Smooth muscle cell (in vitro differentiated cells): Measurements from ENCODE around the gene TSPAN5. TPM values are rescaled to one million over a fixed set of nuclear protein-coding genes. Genes with fewer than 3 reads are reported as not detected.

Experiments
- DNase-seq: peaks from one replicate; lab custom pipeline; 2025; ENCODE audit not compliant: unreplicated experiment; lab: John Stamatoyannopoulos, UW
- H2AFZ ChIP-seq: fragments of 200-600 bp; sonication (generic); 2 replicates; pipeline ENCODE4 v1.6.0; 2016; ENCODE audit warnings: antibody characterized with exemption, low read depth, mild to moderate bottlenecking
- H3F3A ChIP-seq: fragments of 200-600 bp; sonication (generic); 2 replicates; pipeline ENCODE4 v1.6.0; 2017; ENCODE audit warnings: antibody characterized with exemption, low read depth
- H3K27ac ChIP-seq: fragments of 200-600 bp; sonication (generic); 2 replicates; pipeline ENCODE4 v1.5.1; 2016; ENCODE audit warnings: low read depth, mild to moderate bottlenecking
- H3K27me3 ChIP-seq: fragments of 200-600 bp; sonication (generic); 2 replicates; pipeline ENCODE4 v1.6.1; 2016; ENCODE audit warnings: low read depth, mild to moderate bottlenecking
- H3K36me3 ChIP-seq: fragments of 200-600 bp; sonication (generic); 2 replicates; pipeline ENCODE4 v1.5.1; 2016; ENCODE audit warnings: low read depth
- H3K4me1 ChIP-seq: fragments of 200-600 bp; sonication (generic); 2 replicates; pipeline ENCODE4 v1.5.1; 2016; ENCODE audit warnings: low read depth
- H3K4me2 ChIP-seq: fragments of 200-600 bp; sonication (generic); 2 replicates; pipeline ENCODE4 v1.6.0; 2016; ENCODE audit warnings: mild to moderate bottlenecking
- H3K4me3 ChIP-seq: fragments of 200-600 bp; sonication (generic); 2 replicates; pipeline ENCODE4 v1.5.1; 2016; ENCODE audit warnings: mild to moderate bottlenecking
- H3K79me2 ChIP-seq: fragments of 200-600 bp; sonication (generic); 2 replicates; pipeline ENCODE4 v1.6.0; 2016; ENCODE audit warnings: low read depth, mild to moderate bottlenecking
- H3K9ac ChIP-seq: fragments of 200-600 bp; sonication (generic); 2 replicates; pipeline ENCODE4 v1.6.0; 2016; ENCODE audit warnings: low read depth
- H3K9me3 ChIP-seq: fragments of 200-600 bp; sonication (generic); replicated peaks from 2 replicates; pipeline ENCODE4 v1.5.1; 2016; ENCODE audit warnings: low read depth
- H4K20me1 ChIP-seq: fragments of 200-600 bp; sonication (generic); 2 replicates; pipeline ENCODE4 v1.6.0; 2016; ENCODE audit warnings: low read depth
- CTCF ChIP-seq: fragments of 200-600 bp; sonication (generic); IDR thresholded peaks from 2 replicates; pipeline ENCODE4 v1.5.1; 2017; ENCODE audit warnings: borderline replicate concordance, mild to moderate bottlenecking, antibody characterized with exemption; ENCODE audit not compliant: insufficient read depth, poor library complexity, severe bottlenecking
- WGBS: methylation state at CpG from one replicate; pipeline ENCODE4 v1.1.7; 2016; ENCODE audit warnings: low lambda C conversion rate; 5-methylcytosine and 5-hydroxymethylcytosine counted together
- polyA plus RNA-seq: library from polyadenylated mRNA; unstranded; fragments of >200 nt; fragmentation: Nextera tagmentation; extraction: Ambion mirVana; gene quantifications from 2 replicates; pipeline ENCODE4 v1.2.1, GENCODE V29; 2016
- total RNA-seq: library from RNA; depleted of rRNA; stranded (reverse); fragments of >200 nt; gene quantifications from 2 replicates; pipeline ENCODE4 v1.2.3, GENCODE V29; 2014

Gene TSPAN5
- total and polyA plus RNA-seq, 2 experiments from 2014 or later = 28.3 to 35.8 TPM

GRCh38 chr4:98566361-98567008 lies 91.9 kb downstream of the TSPAN5 start:
- DNase-seq = peak; percentile 21
- H3K36me3 ChIP-seq = no peaks in the 10 kb centered on the region
- H3K4me2 ChIP-seq = peak overlapping the region; percentile 52
- H3K27me3 ChIP-seq = no peaks in the 10 kb centered on the region
- peaks cover 67% of the 10 kb centered on the region for H3K79me2 ChIP-seq
- 19% methylated on average over 10 of the region's 11 CpGs for WGBS
- no peak overlapping the region for H3K9ac ChIP-seq
- H3F3A ChIP-seq = peaks cover 24% of the 10 kb centered on the region
- no peak for TF ChIP-seq CTCF
- H3K27ac ChIP-seq = peak overlapping the region; percentile 45
- H2AFZ ChIP-seq = no peak overlapping the region
- H4K20me1 ChIP-seq = no peaks in the 10 kb centered on the region
- H3K4me3 ChIP-seq = no peak overlapping the region
- peaks cover 23% of the 10 kb centered on the region for H3K4me1 ChIP-seq
- H3K9me3 ChIP-seq = no peaks in the 10 kb centered on the region

GRCh38 chr4:98565681-98566301 lies 92.6 kb downstream of the TSPAN5 start:
- no peak overlapping the region for H2AFZ ChIP-seq
- peak overlapping the region; percentile 45 for H3K27ac ChIP-seq
- no peaks in the 10 kb centered on the region for H3K27me3 ChIP-seq
- H3F3A ChIP-seq = peaks cover 28% of the 10 kb centered on the region
- H3K4me3 ChIP-seq = no peak overlapping the region
- no peak overlapping the region for H3K9ac ChIP-seq
- peaks cover 23% of the 10 kb centered on the region for H3K4me1 ChIP-seq
- no peaks in the 10 kb centered on the region for H3K36me3 ChIP-seq
- no peak for TF ChIP-seq CTCF
- H3K9me3 ChIP-seq = no peaks in the 10 kb centered on the region
- peak overlapping the region; percentile 52 for H3K4me2 ChIP-seq
- 8% methylated on average over 5 of the region's 5 CpGs for WGBS
- peaks cover 67% of the 10 kb centered on the region for H3K79me2 ChIP-seq
- no peaks in the 10 kb centered on the region for H4K20me1 ChIP-seq
- DNase-seq = no peak

- peaks cover 67% of the 10 kb centered on the region for H3K79me2 ChIP-seq
Measured at GRCh38 chr4:98564852-98565251, 93.6 kb downstream of the TSPAN5 start.

More at GRCh38 chr4:98564852-98565251, 93.6 kb downstream of the TSPAN5 start:
- no peak for DNase-seq
- Histone ChIP-seq H4K20me1 (no peaks in the 10 kb centered on the region), H2AFZ (no peak overlapping the region), H3K27me3 (no peaks in the 10 kb centered on the region), H3K4me3 (no peak overlapping the region), H3K4me2 (no peak overlapping the region), H3K9me3 (no peaks in the 10 kb centered on the region), H3K4me1 (peaks cover 31% of the 10 kb centered on the region), H3F3A (peaks cover 34% of the 10 kb centered on the region), H3K27ac (no peak overlapping the region), H3K36me3 (no peaks in the 10 kb centered on the region), H3K9ac (no peak overlapping the region)
- TF ChIP-seq CTCF = no peak
- 94% methylated on average over 3 of the region's 3 CpGs for WGBS
